H1 (cell line): ENCODE data around the gene SGSM1. TPM values are rescaled to one million over a fixed set of nuclear protein-coding genes. Genes with fewer than 3 reads are reported as not detected.

Source experiments
- CEBPB ChIP-seq: IDR thresholded peaks from 2 replicates; pipeline ENCODE4 v1.6.1; 2012; ENCODE audit warnings: low read depth, low read length
- RAD21 ChIP-seq, 2 experiments: IDR thresholded peaks in 1 of 2; conservative IDR thresholded peaks in 1 of 2; 2 replicates each; pipeline ENCODE4 v1.6.1; 2011; ENCODE audit warnings: low read depth in 2 of 2, low read length in 2 of 2, improper control_type of control experiment in 1 of 2, inconsistent platforms in 1 of 2, mild to moderate bottlenecking in 1 of 2, moderate library complexity in 1 of 2
- polyA plus RNA-seq, 7 experiments: library from polyadenylated mRNA; depleted of rRNA in 3 of 7; stranded (reverse) in 5 of 7; unstranded in 2 of 7; fragments of >200 nt in 5 of 7; fragments of 200-250 nt in 2 of 7; gene quantifications; 1 replicate in 5 of 7; 2 replicates in 1 of 7; 4 replicates in 1 of 7; pipeline versions ENCODE4 v1.2.1 to v1.2.3, GENCODE V29; 2011 to 2013; ENCODE audit warnings: missing spikeins in 2 of 7, mixed read lengths in 2 of 7
- total RNA-seq: library from RNA; stranded (reverse); fragmentation: NEBNext Ultra II Directional; extraction: Animal tissue kit (Norgen Biotek cat#: 25700); gene quantifications from 2 replicates; pipeline ENCODE4 v1.2.1, GENCODE V29; 2021

The SGSM1 gene
- total and polyA plus RNA-seq, 2 of the 8 experiments (the other 6 are each of a cell fraction or from before 2014, with no cell fraction given): 2.8 to 5.2 TPM

DNA sequence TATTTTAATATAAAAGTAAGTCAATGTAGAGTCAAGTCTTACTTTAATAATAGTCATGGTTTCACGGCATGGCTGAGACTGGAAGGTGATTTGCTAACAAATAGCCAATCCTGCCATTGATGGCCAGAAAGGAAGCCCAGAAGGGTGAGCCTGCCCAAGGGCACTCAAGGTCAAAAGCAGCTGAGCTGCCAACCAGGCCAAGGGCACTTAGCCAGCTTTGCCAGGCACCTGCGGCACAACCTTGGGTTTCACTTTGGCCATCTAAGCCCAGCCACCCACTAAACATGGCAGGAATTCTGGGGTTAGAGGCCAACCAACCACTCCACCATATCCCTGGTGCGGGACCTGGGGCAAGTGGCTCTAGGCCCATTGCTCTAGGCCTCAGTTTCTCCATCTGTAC, 136.3 kb downstream of the SGSM1 start (continued):
- TF ChIP-seq RAD21 (IDR thresholded peaks at IDR 0.05 in 1 of 2, conservative IDR thresholded peaks at IDR 0.05 in 1 of 2; ENCODE audit: low read depth in 2 of 2, low read length in 2 of 2) (no peak), CEBPB (no peak)
